RWPE1 (cell line): Measurements from ENCODE around the gene ACR.

ENCODE experiments used
- CTCF ChIA-PET: fragments of 350-600 bp; sonication (Branson Sonifier 250); formaldehyde crosslinking; extraction: SDS; loops from one replicate; lab custom pipeline; 2021; lab: Yijun Ruan, JAX
- POLR2A ChIA-PET: fragments of 400-600 bp; formaldehyde crosslinking; extraction: SDS; loops from one replicate; lab custom pipeline; 2020; ENCODE audit warnings: antibody characterized with exemption; ENCODE audit not compliant: low non-redundant PET; lab: Yijun Ruan, JAX
- DNase-seq: peaks from one replicate; pipeline ENCODE4 v3.0.0; 2012; ENCODE audit warnings: low spot score
- H3K27ac ChIP-seq: fragments of 450-650 bp; 2 replicates; pipeline ENCODE4 v1.5.1; 2017
- TF ChIP-seq, protein P1 (sequence below): fragments of 450-650 bp; conservative IDR thresholded peaks from 2 replicates; pipeline ENCODE4 v1.5.1; 2017; ENCODE audit warnings: low read depth, mild to moderate bottlenecking

The ACR gene

DNA sequence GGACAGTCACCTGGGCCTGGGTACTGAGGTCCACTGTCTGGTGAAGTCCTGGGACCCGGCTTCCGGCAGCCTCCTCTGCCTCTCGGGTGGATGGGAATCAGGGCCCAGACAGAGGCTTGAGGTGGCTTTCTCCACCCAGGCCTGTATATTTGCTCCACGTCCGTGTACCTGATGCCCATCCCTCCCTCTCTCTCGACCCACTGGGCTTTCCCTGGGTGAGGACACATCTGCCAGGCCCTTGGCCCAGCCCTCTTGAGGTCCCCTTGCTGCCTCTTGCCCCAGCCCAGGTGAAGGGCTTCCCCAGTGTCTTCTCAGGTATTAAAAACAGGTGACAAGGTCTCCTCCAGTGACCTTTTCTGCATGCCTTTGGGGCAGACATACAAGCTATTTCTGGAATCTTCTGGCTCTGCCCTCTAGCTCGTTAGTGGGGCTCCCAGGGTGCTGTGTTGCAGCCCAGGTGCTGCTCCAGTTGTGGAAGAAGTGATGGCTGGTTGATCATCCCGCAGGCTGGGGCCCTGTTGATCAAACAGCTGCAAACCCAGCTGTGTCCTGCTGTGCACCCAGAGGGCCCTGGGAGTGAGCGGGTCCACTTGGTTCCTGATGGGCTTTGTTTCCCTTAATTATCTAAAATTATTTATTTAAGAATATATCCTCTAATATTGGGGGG, 25.5 kb upstream of the ACR start:
- POLR2A ChIA-PET, result no interaction called here
- no peak overlapping the region for H3K27ac ChIP-seq
- DNase-seq, result no peak
- TF ChIP-seq, protein P1, sequence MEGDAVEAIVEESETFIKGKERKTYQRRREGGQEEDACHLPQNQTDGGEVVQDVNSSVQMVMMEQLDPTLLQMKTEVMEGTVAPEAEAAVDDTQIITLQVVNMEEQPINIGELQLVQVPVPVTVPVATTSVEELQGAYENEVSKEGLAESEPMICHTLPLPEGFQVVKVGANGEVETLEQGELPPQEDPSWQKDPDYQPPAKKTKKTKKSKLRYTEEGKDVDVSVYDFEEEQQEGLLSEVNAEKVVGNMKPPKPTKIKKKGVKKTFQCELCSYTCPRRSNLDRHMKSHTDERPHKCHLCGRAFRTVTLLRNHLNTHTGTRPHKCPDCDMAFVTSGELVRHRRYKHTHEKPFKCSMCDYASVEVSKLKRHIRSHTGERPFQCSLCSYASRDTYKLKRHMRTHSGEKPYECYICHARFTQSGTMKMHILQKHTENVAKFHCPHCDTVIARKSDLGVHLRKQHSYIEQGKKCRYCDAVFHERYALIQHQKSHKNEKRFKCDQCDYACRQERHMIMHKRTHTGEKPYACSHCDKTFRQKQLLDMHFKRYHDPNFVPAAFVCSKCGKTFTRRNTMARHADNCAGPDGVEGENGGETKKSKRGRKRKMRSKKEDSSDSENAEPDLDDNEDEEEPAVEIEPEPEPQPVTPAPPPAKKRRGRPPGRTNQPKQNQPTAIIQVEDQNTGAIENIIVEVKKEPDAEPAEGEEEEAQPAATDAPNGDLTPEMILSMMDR, result no peak
- CTCF ChIA-PET, result no interaction called here

DNA sequence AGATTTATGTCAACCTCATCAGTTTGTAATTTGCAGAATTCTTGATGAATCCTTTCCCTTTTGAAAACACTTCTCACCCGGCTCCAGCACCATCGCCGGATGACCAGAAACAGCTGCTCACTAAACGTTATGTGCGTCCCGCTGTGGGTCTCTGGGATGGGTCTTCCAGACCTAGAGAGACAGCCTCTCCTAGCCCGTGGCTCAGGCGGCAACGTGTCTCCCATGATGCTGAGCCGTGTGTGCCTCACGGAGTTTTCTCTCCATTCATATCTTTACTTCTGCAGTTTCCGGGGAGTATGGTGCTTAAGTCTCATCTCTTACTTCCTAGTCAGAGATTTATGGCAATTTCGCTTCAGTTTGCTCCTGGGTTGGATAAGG, 25.0 kb upstream of the ACR start:
- ChIA-PET POLR2A (no interaction called here), CTCF (no interaction called here)
- TF ChIP-seq, protein P1, result no peak
- no peak for DNase-seq
- no peak overlapping the region for H3K27ac ChIP-seq

DNA sequence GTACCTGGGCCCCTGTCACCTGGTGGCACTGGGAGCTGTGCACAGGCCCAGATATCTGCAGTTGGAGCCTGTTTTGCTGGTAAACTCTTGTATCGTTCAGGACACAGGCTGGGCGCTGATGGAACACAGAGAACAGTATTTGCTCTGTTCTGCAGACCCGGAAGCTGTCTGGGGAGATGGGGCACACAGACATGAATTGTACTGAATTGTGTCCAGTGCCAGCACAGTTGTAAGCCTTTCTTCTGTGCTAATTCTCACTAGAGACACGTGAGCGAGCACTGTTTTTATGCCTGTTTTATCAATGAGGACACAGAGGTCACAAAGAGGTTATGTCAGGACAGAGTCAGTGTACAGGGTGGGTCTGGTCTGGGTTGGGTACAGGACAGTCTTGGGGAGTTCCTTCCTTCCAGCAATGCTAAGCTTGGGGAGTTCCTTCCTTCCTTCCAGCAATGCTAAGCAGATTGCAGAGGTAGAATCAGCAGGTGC, 24.4 kb upstream of the ACR start:
- POLR2A ChIA-PET, result no interaction called here

DNA sequence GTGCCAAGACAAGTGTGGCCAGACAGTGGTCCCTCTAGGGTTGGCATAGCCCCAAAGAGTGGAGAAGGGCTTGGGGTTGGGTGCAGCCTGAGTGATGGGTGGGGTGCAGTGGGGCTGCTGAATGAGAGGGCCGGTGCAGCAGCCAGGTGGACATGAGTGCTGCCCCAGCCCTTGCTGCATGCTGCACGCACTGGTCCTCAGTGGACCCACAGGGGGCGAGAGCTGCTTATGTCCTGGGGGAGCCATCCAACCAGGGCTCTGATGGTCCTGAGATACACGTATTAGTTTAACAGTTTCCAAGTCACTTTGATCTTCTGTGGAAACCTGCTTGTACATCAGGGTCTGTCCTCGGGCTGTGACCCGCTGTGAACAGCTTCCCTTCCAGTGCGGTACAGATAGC, 23.9 kb upstream of the ACR start:
- ChIA-PET POLR2A (no interaction called here), CTCF (no interaction called here)
- TF ChIP-seq, protein P1, result no peak
- DNase-seq, result no peak
- H3K27ac ChIP-seq, result no peak overlapping the region

More for the DNA sequence above, 24.4 kb upstream of the ACR start:
- CTCF ChIA-PET, result no interaction called here
- no peak for DNase-seq
- TF ChIP-seq, protein P1, result no peak
- H3K27ac ChIP-seq, result no peak overlapping the region

DNA sequence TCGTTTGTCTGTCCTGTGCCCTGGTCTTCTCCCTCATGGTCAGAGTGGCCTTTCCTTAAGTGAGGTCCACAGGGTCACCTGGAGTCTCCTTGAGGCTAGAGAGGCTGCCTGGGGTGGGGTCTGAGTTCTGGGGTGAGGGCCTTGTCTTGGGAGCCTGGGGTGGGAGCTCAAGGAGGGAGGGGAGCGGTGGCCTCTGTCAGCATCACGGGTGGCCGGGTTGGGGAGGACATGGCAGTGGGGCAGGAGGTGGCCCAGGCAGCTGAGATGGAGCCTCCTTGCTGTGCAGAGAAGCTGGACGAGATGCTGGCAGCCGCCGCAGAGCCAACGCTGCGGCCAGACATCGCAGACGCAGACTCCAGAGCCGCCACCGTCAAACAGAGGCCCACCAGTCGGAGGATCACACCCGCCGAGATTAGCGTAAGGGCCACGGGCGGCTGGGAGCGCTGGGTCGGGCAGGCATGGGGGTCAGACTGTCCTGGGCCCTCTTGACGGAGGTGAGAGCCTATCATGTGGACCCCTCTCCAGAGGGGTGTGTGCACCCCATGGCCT, 23.3 kb upstream of the ACR start:
- CTCF ChIA-PET, result no interaction called here
- TF ChIP-seq, protein P1, result no peak
- DNase-seq, result no peak

DNA sequence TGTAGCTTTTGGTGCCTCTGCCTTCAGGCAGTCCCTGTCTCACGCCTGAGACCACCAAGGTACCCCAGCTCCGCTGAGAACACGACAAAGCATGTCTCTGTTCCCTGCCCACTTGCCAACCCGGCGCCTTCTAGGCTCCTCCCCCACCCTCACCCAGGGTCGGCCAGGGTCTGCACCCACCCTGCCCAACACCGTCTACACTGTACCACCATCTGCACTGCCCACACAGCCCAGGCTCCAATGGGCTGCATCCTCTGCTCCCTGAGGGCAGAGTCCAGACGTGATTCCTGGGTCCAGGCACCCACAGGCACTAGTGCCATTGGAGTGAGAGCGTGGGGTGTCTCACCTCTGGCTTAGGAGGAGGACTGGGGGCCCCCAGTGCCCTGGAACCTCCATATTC, 22.8 kb upstream of the ACR start:
- no peak overlapping the region for H3K27ac ChIP-seq
- no peak for DNase-seq
- ChIA-PET POLR2A (no interaction called here), CTCF (no interaction called here)
- TF ChIP-seq, protein P1, result no peak

More for the DNA sequence above, 23.3 kb upstream of the ACR start:
- POLR2A ChIA-PET, result no interaction called here
- H3K27ac ChIP-seq, result no peak overlapping the region
